Measurements from ENCODE around the gene PPP1R37.

The PPP1R37 gene

GRCh38 chr19:45140533-45140932, 47.6 kb downstream of the PPP1R37 start:
- DNase-seq: no peak

GRCh38 chr19:45141203-45141900, 48.4 kb downstream of the PPP1R37 start:
- DNase-seq: no peak

- DNase-seq: no peak
Observed at GRCh38 chr19:45142016-45142725, 49.2 kb downstream of the PPP1R37 start.

GRCh38 chr19:45142726-45143110, 49.7 kb downstream of the PPP1R37 start:
- DNase-seq: no peak

- DNase-seq: no peak
Observed at GRCh38 chr19:45144431-45145269, 51.7 kb downstream of the PPP1R37 start.

GRCh38 chr19:45145270-45146189, 52.6 kb downstream of the PPP1R37 start:
- no peak for DNase-seq

- DNase-seq: no peak
Observed at GRCh38 chr19:45146251-45146650, 53.3 kb downstream of the PPP1R37 start.

- no peak for DNase-seq
Observed at GRCh38 chr19:45146741-45147205, 53.8 kb downstream of the PPP1R37 start.

GRCh38 chr19:45147835-45148676, 55.1 kb downstream of the PPP1R37 start:
- no peak for DNase-seq

GRCh38 chr19:45149129-45149528, 56.1 kb downstream of the PPP1R37 start:
- no peak for DNase-seq

- DNase-seq: no peak
Observed at GRCh38 chr19:45150180-45150579, 57.2 kb downstream of the PPP1R37 start.

- no peak for DNase-seq
Observed at GRCh38 chr19:45150751-45151281, 57.8 kb downstream of the PPP1R37 start.

- no peak for DNase-seq
Observed at GRCh38 chr19:45151320-45151719, 58.3 kb downstream of the PPP1R37 start.

- DNase-seq: no peak
Observed at GRCh38 chr19:45151821-45152503, 59.0 kb downstream of the PPP1R37 start.

GRCh38 chr19:45152504-45153338, 59.7 kb downstream of the PPP1R37 start:
- DNase-seq: no peak

GRCh38 chr19:45153339-45154063, 60.5 kb downstream of the PPP1R37 start:
- DNase-seq: no peak

GRCh38 chr19:45154064-45154827, 61.3 kb downstream of the PPP1R37 start:
- no peak for DNase-seq

GRCh38 chr19:45156011-45156630, 63.1 kb downstream of the PPP1R37 start:
- no peak for DNase-seq

Measured in SIG-M5 (cell line).